Fibroblast of mammary gland (primary cell): ENCODE results near the gene RBKS.

Experiments
- DNase-seq: peaks from one replicate; pipeline ENCODE4 v3.0.0-alpha.2; 2010; ENCODE audit warnings: low read depth
- H3K4me3 ChIP-seq: 2 replicates; pipeline ENCODE4 v1.5.1; 2011; ENCODE audit warnings: low read depth, mild to moderate bottlenecking, low read length, moderate library complexity; ENCODE audit not compliant: control insufficient read depth
- TF ChIP-seq, protein P1 (sequence below): conservative IDR thresholded peaks from 2 replicates; pipeline ENCODE4 v1.5.1; 2011; ENCODE audit warnings: low read depth, low read length, inconsistent platforms; ENCODE audit not compliant: control insufficient read depth, insufficient read depth

RBKS gene

GRCh38 chr2:27890146-27890923 lies at the start of gene RBKS, which contains the start of gene BABAM2:
TSS of gene RBKS (minus strand) at chr2:27890387. CDS start at chr2:27890345, 42 bp downstream.
TSS of gene BABAM2 (plus strand) at chr2:27890729. CDS start at chr2:27894557, 3,828 bp downstream.
- DNase-seq = peak; percentile 70
- TF ChIP-seq, protein P1, sequence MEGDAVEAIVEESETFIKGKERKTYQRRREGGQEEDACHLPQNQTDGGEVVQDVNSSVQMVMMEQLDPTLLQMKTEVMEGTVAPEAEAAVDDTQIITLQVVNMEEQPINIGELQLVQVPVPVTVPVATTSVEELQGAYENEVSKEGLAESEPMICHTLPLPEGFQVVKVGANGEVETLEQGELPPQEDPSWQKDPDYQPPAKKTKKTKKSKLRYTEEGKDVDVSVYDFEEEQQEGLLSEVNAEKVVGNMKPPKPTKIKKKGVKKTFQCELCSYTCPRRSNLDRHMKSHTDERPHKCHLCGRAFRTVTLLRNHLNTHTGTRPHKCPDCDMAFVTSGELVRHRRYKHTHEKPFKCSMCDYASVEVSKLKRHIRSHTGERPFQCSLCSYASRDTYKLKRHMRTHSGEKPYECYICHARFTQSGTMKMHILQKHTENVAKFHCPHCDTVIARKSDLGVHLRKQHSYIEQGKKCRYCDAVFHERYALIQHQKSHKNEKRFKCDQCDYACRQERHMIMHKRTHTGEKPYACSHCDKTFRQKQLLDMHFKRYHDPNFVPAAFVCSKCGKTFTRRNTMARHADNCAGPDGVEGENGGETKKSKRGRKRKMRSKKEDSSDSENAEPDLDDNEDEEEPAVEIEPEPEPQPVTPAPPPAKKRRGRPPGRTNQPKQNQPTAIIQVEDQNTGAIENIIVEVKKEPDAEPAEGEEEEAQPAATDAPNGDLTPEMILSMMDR = no peak
- peak within 1 kb of the TSS; percentile 94 for H3K4me3 ChIP-seq

DNA sequence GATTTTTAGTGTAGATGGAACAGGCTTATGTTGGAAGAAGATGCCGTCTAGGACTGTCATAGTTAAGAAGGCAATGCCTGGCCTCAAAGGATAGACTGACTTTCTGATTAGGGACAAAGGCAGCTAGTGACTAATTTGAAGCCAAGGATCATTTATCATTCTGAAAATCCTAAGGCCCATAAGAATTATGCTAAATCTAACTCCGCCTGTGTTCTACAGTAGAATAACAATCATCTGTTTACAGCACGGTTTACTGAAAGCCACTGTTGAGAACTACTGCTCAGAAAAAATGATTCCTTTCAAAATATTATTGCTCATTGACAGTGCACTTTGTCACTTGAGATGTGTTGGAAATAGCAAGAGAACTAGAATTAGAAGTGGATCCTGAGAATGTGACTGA lies 44.8 kb upstream of the RBKS start:
- no peak overlapping the region for H3K4me3 ChIP-seq
- TF ChIP-seq, protein P1 = no peak
- no peak for DNase-seq

GRCh38 chr2:27932396-27932795 lies 42.2 kb upstream of the RBKS start:
- TF ChIP-seq, protein P1 = no peak
- peak; percentile 48 for DNase-seq
- no peak overlapping the region for H3K4me3 ChIP-seq

- H3K4me3 ChIP-seq = no peak overlapping the region
- TF ChIP-seq, protein P1 = no peak
- no peak for DNase-seq
Measured at GRCh38 chr2:27931361-27931950, 41.3 kb upstream of the RBKS start.

- DNase-seq = no peak
- H3K4me3 ChIP-seq = no peak overlapping the region
- TF ChIP-seq, protein P1 = no peak
Measured at GRCh38 chr2:27929916-27930486, 39.8 kb upstream of the RBKS start.

- DNase-seq = no peak
- no peak overlapping the region for H3K4me3 ChIP-seq
- TF ChIP-seq, protein P1 = no peak
Measured at GRCh38 chr2:27925766-27926472, 35.7 kb upstream of the RBKS start.
